SK-N-SH (cell line): Measurements from ENCODE around the gene RFX2. TPM values are rescaled to one million over a fixed set of nuclear protein-coding genes. Genes with fewer than 3 reads are reported as not detected.

ENCODE experiments used
- CTCF ChIA-PET: fragments of 300-600, 350-600 bp; formaldehyde crosslinking; extraction: SDS; loops from one replicate; lab custom pipeline; 2021; lab: Yijun Ruan, JAX
- POLR2A ChIA-PET: fragments of 350-600 bp; sonication (Branson Sonifier 250); formaldehyde crosslinking; extraction: SDS; loops from one replicate; lab custom pipeline; 2020; ENCODE audit warnings: antibody characterized with exemption, inconsistent platforms; lab: Yijun Ruan, JAX
- DNase-seq: peaks from one replicate; pipeline ENCODE4 v3.0.0; 2012
- H2AFZ ChIP-seq: fragments of 200-600 bp; sonication (generic); 2 replicates; pipeline ENCODE4 v1.8.1; 2016; ENCODE audit warnings: antibody characterized with exemption, mild to moderate bottlenecking, low read depth
- H3F3A ChIP-seq: fragments of 200-600 bp; sonication (generic); replicated peaks from 2 replicates; pipeline ENCODE3; 2016; ENCODE audit warnings: antibody characterized with exemption, mild to moderate bottlenecking; ENCODE audit not compliant: insufficient read depth
- H3K27ac ChIP-seq, 2 experiments: fragments of 200-500 bp in 1 of 2; fragments of 200-600 bp in 1 of 2; sonication (Bioruptor generic) in 1 of 2; sonication (generic), shearing (Covaris generic) in 1 of 2; 2 replicates each; pipeline versions ENCODE4 v1.5.1 to v1.6.1; 2014 to 2016; ENCODE audit warnings: low read depth in 2 of 2, inconsistent platforms in 1 of 2, low read length in 1 of 2, mild to moderate bottlenecking in 1 of 2, mixed read lengths in 1 of 2
- H3K27me3 ChIP-seq: fragments of 200-600 bp; sonication (generic), shearing (Covaris generic); 2 replicates; pipeline ENCODE4 v1.6.1; 2016; ENCODE audit warnings: mixed run types; ENCODE audit not compliant: insufficient read depth
- H3K36me3 ChIP-seq, 2 experiments: fragments of 200-500 bp in 1 of 2; fragments of 200-600 bp in 1 of 2; sonication (Bioruptor generic) in 1 of 2; sonication (generic) in 1 of 2; replicated peaks in 1 of 2; 2 replicates each; pipeline versions ENCODE3 to v1.5.1; 2014 to 2016; ENCODE audit warnings: low read length in 1 of 2, mild to moderate bottlenecking in 1 of 2; ENCODE audit not compliant: insufficient read depth in 2 of 2, control insufficient read depth in 1 of 2
- H3K4me1 ChIP-seq, 2 experiments: fragments of 200-500 bp in 1 of 2; fragments of 200-600 bp in 1 of 2; sonication (Bioruptor generic) in 1 of 2; sonication (generic), shearing (Covaris generic) in 1 of 2; 2 replicates each; pipeline versions ENCODE4 v1.5.1 to v1.6.1; 2014 to 2016; ENCODE audit warnings: low read depth in 1 of 2, low read length in 1 of 2, mixed run types in 1 of 2; ENCODE audit not compliant: insufficient read depth in 2 of 2, control insufficient read depth in 1 of 2
- H3K4me2 ChIP-seq: fragments of 200-600 bp; sonication (generic), shearing (Covaris generic); 2 replicates; pipeline ENCODE4 v1.6.1; 2017; ENCODE audit warnings: mixed run types
- H3K4me3 ChIP-seq, 2 experiments: fragments of 200-500 bp in 1 of 2; fragments of 200-600 bp in 1 of 2; sonication (Bioruptor generic) in 1 of 2; sonication (generic), shearing (Covaris generic) in 1 of 2; 2 replicates each; pipeline versions ENCODE4 v1.5.1 to v1.8.1; 2014 to 2016; ENCODE audit warnings: low read depth in 2 of 2, inconsistent platforms in 1 of 2, low read length in 1 of 2, mild to moderate bottlenecking in 1 of 2, mixed read lengths in 1 of 2, moderate library complexity in 1 of 2
- H3K79me2 ChIP-seq: fragments of 200-600 bp; sonication (generic); 2 replicates; pipeline ENCODE4 v1.8.1; 2017; ENCODE audit warnings: mild to moderate bottlenecking; ENCODE audit not compliant: insufficient read depth
- H3K9ac ChIP-seq: fragments of 200-600 bp; sonication (generic); 2 replicates; pipeline ENCODE4 v1.6.1; 2017; ENCODE audit warnings: mixed run types
- H3K9me2 ChIP-seq: fragments of 200-600 bp; sonication (generic); 2 replicates; pipeline ENCODE4 v1.6.1; 2017; ENCODE audit warnings: mixed run types
- H3K9me3 ChIP-seq: fragments of 200-600 bp; sonication (generic); 2 replicates; pipeline ENCODE4 v1.6.1; 2017; ENCODE audit warnings: mixed run types, mild to moderate bottlenecking, moderate library complexity
- H4K20me1 ChIP-seq: fragments of 200-600 bp; sonication (generic); 2 replicates; pipeline ENCODE4 v1.6.1; 2017; ENCODE audit warnings: mild to moderate bottlenecking, mixed run types; ENCODE audit not compliant: insufficient read depth
- CHD2 ChIP-seq: fragments of 150-350 bp; IDR thresholded peaks from 2 replicates; pipeline ENCODE4 v1.6.1; 2018; ENCODE audit warnings: low read length; ENCODE audit not compliant: partially characterized antibody
- ELF1 ChIP-seq: IDR thresholded peaks from 2 replicates; pipeline ENCODE4 v1.4.0; 2012
- EP300 ChIP-seq, 2 experiments: IDR thresholded peaks; 2 replicates each; pipeline versions ENCODE4 v1.4.0 to v1.6.1; 2012; ENCODE audit warnings: borderline replicate concordance in 1 of 2, low read depth in 1 of 2, low read length in 1 of 2
- EZH2phosphoT487 ChIP-seq: fragments of 200-600 bp; sonication (generic); IDR thresholded peaks from 2 replicates; pipeline ENCODE4 v1.6.1; 2017; ENCODE audit warnings: low read depth, mixed run types, mild to moderate bottlenecking, antibody characterized with exemption, moderate library complexity, borderline replicate concordance
- FOXJ3 ChIP-seq: sonication (generic); formaldehyde crosslinking; IDR thresholded peaks from 2 replicates; pipeline ENCODE4 v1.5.1; 2020; ENCODE audit warnings: mild to moderate bottlenecking, missing genetic modification reagents
- GATA2 ChIP-seq: sonication (generic); formaldehyde crosslinking; IDR thresholded peaks from 2 replicates; pipeline ENCODE4 v1.5.0; 2020; ENCODE audit warnings: mild to moderate bottlenecking, missing genetic modification reagents
- JUND ChIP-seq: IDR thresholded peaks from 2 replicates; pipeline ENCODE4 v1.4.0; 2012
- MEF2A ChIP-seq: IDR thresholded peaks from 2 replicates; pipeline ENCODE4 v1.4.0; 2012; ENCODE audit warnings: low read depth, borderline replicate concordance
- NFIC ChIP-seq: IDR thresholded peaks from 2 replicates; pipeline ENCODE4 v1.4.0; 2012; ENCODE audit warnings: borderline replicate concordance
- NRF1 ChIP-seq: IDR thresholded peaks from 2 replicates; pipeline ENCODE4 v1.6.1; 2012; ENCODE audit warnings: low read depth, mild to moderate bottlenecking, low read length
- RAD21 ChIP-seq: IDR thresholded peaks from 2 replicates; pipeline ENCODE4 v1.6.1; 2012; ENCODE audit warnings: mild to moderate bottlenecking, low read length
- RCOR1 ChIP-seq: fragments of 150-350 bp; IDR thresholded peaks from 2 replicates; pipeline ENCODE4 v1.6.1; 2017; ENCODE audit warnings: antibody characterized with exemption, low read length
- RFX5 ChIP-seq: IDR thresholded peaks from 2 replicates; pipeline ENCODE4 v1.6.1; 2012; ENCODE audit warnings: mild to moderate bottlenecking, improper control_type of control experiment, low read length
- RXRA ChIP-seq: IDR thresholded peaks from 2 replicates; pipeline ENCODE4 v1.4.0; 2012; ENCODE audit warnings: low read depth, mild to moderate bottlenecking, borderline replicate concordance
- TCF12 ChIP-seq: IDR thresholded peaks from 2 replicates; pipeline ENCODE4 v1.4.0; 2012
- YY1 ChIP-seq: IDR thresholded peaks from 2 replicates; pipeline ENCODE4 v1.4.0; 2012; ENCODE audit warnings: low read depth, mild to moderate bottlenecking
- WGBS: methylation state at CpG from one replicate; pipeline ENCODE4 v1.1.6; 2017; ENCODE audit warnings: low lambda C conversion rate; 5-methylcytosine and 5-hydroxymethylcytosine counted together
- polyA plus RNA-seq, 3 experiments: library from polyadenylated mRNA; depleted of rRNA; stranded (reverse); fragments of >200 nt; gene quantifications; 2 replicates each; pipeline ENCODE4 v1.2.3, GENCODE V29; 2012
- TF ChIP-seq, protein P1 (sequence below): IDR thresholded peaks from 2 replicates; pipeline ENCODE4; 2012
- TF ChIP-seq, protein P2 (sequence below): fragments of 200-600 bp; sonication (generic); IDR thresholded peaks from 2 replicates; pipeline ENCODE4 v1.6.1; 2017; ENCODE audit warnings: antibody characterized with exemption, mild to moderate bottlenecking, moderate library complexity
- TF ChIP-seq, protein P3 (sequence below): fragments of 150-350 bp; IDR thresholded peaks from 2 replicates; pipeline ENCODE4 v1.6.1; 2016; ENCODE audit warnings: mild to moderate bottlenecking, low read depth, low read length
- TF ChIP-seq, protein P4 (sequence below): IDR thresholded peaks from 2 replicates; pipeline ENCODE4 v1.6.1; 2012; ENCODE audit warnings: mild to moderate bottlenecking, low read depth, low read length, moderate library complexity

Gene RFX2
- polyA plus RNA-seq, 1 of the 3 experiments (the other 2 are of a cell fraction) = 12.6 TPM

- Histone ChIP-seq H3K9me3 (no peaks in the 10 kb centered on the region), H3K27ac (no peak overlapping the region), H3F3A (peaks cover 20% of the 10 kb centered on the region), H3K36me3 (no peaks in the 10 kb centered on the region), H3K27me3 (no peaks in the 10 kb centered on the region), H2AFZ (no peak overlapping the region), H3K4me2 (no peak overlapping the region), H3K79me2 (no peaks in the 10 kb centered on the region), H3K4me3 (no peak overlapping the region), H3K9ac (no peak overlapping the region), H3K9me2 (no peaks in the 10 kb centered on the region), H3K4me1 (peaks cover 6 to 10% of the 10 kb centered on the region in 2 experiments; a peak in 3 of 4 replicates), H4K20me1 (no peaks in the 10 kb centered on the region)
- 95% methylated on average over 22 of the region's 22 CpGs for WGBS
- TF ChIP-seq, protein P1, sequence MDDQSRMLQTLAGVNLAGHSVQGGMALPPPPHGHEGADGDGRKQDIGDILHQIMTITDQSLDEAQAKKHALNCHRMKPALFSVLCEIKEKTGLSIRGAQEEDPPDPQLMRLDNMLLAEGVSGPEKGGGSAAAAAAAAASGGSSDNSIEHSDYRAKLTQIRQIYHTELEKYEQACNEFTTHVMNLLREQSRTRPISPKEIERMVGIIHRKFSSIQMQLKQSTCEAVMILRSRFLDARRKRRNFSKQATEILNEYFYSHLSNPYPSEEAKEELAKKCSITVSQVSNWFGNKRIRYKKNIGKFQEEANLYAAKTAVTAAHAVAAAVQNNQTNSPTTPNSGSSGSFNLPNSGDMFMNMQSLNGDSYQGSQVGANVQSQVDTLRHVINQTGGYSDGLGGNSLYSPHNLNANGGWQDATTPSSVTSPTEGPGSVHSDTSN = no peak
- TF ChIP-seq MEF2A = no peak
- no peak for TF ChIP-seq NRF1
- TF ChIP-seq ELF1 = no peak
- no peak for TF ChIP-seq RFX5
- TF ChIP-seq, protein P2, sequence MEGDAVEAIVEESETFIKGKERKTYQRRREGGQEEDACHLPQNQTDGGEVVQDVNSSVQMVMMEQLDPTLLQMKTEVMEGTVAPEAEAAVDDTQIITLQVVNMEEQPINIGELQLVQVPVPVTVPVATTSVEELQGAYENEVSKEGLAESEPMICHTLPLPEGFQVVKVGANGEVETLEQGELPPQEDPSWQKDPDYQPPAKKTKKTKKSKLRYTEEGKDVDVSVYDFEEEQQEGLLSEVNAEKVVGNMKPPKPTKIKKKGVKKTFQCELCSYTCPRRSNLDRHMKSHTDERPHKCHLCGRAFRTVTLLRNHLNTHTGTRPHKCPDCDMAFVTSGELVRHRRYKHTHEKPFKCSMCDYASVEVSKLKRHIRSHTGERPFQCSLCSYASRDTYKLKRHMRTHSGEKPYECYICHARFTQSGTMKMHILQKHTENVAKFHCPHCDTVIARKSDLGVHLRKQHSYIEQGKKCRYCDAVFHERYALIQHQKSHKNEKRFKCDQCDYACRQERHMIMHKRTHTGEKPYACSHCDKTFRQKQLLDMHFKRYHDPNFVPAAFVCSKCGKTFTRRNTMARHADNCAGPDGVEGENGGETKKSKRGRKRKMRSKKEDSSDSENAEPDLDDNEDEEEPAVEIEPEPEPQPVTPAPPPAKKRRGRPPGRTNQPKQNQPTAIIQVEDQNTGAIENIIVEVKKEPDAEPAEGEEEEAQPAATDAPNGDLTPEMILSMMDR = no peak
- TF ChIP-seq, protein P3, sequence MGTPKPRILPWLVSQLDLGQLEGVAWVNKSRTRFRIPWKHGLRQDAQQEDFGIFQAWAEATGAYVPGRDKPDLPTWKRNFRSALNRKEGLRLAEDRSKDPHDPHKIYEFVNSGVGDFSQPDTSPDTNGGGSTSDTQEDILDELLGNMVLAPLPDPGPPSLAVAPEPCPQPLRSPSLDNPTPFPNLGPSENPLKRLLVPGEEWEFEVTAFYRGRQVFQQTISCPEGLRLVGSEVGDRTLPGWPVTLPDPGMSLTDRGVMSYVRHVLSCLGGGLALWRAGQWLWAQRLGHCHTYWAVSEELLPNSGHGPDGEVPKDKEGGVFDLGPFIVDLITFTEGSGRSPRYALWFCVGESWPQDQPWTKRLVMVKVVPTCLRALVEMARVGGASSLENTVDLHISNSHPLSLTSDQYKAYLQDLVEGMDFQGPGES = no peak
- TF ChIP-seq, protein P4, sequence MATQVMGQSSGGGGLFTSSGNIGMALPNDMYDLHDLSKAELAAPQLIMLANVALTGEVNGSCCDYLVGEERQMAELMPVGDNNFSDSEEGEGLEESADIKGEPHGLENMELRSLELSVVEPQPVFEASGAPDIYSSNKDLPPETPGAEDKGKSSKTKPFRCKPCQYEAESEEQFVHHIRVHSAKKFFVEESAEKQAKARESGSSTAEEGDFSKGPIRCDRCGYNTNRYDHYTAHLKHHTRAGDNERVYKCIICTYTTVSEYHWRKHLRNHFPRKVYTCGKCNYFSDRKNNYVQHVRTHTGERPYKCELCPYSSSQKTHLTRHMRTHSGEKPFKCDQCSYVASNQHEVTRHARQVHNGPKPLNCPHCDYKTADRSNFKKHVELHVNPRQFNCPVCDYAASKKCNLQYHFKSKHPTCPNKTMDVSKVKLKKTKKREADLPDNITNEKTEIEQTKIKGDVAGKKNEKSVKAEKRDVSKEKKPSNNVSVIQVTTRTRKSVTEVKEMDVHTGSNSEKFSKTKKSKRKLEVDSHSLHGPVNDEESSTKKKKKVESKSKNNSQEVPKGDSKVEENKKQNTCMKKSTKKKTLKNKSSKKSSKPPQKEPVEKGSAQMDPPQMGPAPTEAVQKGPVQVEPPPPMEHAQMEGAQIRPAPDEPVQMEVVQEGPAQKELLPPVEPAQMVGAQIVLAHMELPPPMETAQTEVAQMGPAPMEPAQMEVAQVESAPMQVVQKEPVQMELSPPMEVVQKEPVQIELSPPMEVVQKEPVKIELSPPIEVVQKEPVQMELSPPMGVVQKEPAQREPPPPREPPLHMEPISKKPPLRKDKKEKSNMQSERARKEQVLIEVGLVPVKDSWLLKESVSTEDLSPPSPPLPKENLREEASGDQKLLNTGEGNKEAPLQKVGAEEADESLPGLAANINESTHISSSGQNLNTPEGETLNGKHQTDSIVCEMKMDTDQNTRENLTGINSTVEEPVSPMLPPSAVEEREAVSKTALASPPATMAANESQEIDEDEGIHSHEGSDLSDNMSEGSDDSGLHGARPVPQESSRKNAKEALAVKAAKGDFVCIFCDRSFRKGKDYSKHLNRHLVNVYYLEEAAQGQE = no peak
- no peak for TF ChIP-seq FOXJ3 (CRISPR knock-in tag)
- no peak for TF ChIP-seq EZH2phosphoT487
- TF ChIP-seq NFIC = no peak
- TF ChIP-seq TCF12 = no peak
- no peak for TF ChIP-seq RAD21
- no peak for TF ChIP-seq RCOR1
- TF ChIP-seq GATA2 (CRISPR knock-in tag) = no peak
- TF ChIP-seq RXRA = no peak
- no peak for TF ChIP-seq YY1
- no peak for TF ChIP-seq CHD2
- no peak for TF ChIP-seq JUND
- no peak for TF ChIP-seq EP300 (IDR thresholded peaks at IDR 0.05; ENCODE audit: borderline replicate concordance in 1 of 2, low read depth in 1 of 2, low read length in 1 of 2)
- ChIA-PET POLR2A (interaction anchor here (0.8 to 1.7 kb wide), 3 partner anchors 33 to 193 kb away, joined by 3 to 7 read pairs (median 3); no protein-coding TSS in a partner anchor), CTCF (interaction anchor here (0.7 to 9.1 kb wide), 23 partner anchors 10 to 219 kb away, joined by 3 to 448 read pairs (median 11); partner anchors contain the start of genes NRTN and RANBP3)
- no peak for DNase-seq
Measured at GRCh38 chr19:6020972-6021805, 89.1 kb downstream of the RFX2 start.
